ENCODE measurements around the gene GARIN5A. TPM values are rescaled to one million over a fixed set of nuclear protein-coding genes. Genes with fewer than 3 reads are reported as not detected.

The GARIN5A gene
- total RNA-seq, 1 donor from 2014 or later: 2.0 TPM

DNA sequence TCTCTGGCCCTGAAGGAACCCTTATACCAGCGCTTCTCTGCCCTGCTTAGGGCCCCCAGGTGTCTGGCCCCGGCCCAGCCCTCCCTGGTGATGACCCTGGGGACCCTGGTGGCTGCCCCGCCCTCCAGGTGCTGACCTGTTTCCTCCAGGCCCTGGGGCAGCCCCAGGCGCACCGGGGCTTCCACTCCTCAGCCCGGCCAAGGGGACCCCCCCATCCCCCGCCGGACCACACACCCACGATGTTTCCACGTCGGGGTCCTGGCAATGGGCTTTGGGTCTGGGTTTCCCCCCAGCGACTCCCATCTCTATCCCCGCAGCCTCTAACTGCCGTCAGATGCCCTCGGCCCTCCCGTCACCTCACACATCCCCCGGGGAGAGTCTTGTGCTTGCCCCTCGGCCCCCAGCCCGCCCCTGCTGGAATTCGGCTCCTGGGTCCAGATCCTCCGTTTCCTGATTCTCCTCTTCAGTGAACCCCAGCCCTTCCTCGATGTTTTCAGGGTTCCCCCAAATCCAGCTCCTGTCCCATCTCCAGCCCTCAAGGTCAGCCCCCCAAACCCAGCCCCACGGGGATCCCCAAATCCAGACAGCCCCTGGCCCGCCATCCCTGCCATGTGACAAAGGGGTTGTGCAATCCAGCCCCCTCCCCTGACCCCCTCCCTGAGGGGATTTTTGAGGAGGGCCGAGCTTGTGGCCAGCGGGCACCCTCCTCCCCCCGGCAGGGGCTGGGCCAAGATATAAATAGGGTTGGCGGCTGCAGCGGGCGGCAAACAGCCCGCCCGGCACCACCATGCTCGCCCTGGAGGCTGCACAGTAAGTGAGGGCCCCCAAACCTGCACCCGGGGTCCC lies 58.2 kb downstream of the GARIN5A start, which contains the start of gene SPIB:
Gene SPIB (plus strand): TSS at position 763 of the 846 bp plus-strand sequence. CDS start 25 bp downstream, at position 788.
- Mint-ChIP-seq H3K36me3 (ENCODE audit: unreplicated experiment) (no peaks in the 10 kb centered on the region), H3K9me3 (ENCODE audit: unreplicated experiment) (no peaks in the 10 kb centered on the region), H3K4me3 (ENCODE audit: unreplicated experiment) (no peak within 1 kb of the TSS), H3K4me1 (ENCODE audit: unreplicated experiment) (peaks cover 3% of the 10 kb centered on the region), H3K27ac (ENCODE audit: unreplicated experiment) (no peak within 1 kb of the TSS), H3K27me3 (ENCODE audit: unreplicated experiment) (peaks cover 11% of the 10 kb centered on the region)
- no peak for DNase-seq (ENCODE audit: extremely low spot score, unreplicated experiment)
- TF ChIP-seq, protein P1, sequence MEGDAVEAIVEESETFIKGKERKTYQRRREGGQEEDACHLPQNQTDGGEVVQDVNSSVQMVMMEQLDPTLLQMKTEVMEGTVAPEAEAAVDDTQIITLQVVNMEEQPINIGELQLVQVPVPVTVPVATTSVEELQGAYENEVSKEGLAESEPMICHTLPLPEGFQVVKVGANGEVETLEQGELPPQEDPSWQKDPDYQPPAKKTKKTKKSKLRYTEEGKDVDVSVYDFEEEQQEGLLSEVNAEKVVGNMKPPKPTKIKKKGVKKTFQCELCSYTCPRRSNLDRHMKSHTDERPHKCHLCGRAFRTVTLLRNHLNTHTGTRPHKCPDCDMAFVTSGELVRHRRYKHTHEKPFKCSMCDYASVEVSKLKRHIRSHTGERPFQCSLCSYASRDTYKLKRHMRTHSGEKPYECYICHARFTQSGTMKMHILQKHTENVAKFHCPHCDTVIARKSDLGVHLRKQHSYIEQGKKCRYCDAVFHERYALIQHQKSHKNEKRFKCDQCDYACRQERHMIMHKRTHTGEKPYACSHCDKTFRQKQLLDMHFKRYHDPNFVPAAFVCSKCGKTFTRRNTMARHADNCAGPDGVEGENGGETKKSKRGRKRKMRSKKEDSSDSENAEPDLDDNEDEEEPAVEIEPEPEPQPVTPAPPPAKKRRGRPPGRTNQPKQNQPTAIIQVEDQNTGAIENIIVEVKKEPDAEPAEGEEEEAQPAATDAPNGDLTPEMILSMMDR (IDR thresholded peaks at IDR 0.05): no peak

DNA sequence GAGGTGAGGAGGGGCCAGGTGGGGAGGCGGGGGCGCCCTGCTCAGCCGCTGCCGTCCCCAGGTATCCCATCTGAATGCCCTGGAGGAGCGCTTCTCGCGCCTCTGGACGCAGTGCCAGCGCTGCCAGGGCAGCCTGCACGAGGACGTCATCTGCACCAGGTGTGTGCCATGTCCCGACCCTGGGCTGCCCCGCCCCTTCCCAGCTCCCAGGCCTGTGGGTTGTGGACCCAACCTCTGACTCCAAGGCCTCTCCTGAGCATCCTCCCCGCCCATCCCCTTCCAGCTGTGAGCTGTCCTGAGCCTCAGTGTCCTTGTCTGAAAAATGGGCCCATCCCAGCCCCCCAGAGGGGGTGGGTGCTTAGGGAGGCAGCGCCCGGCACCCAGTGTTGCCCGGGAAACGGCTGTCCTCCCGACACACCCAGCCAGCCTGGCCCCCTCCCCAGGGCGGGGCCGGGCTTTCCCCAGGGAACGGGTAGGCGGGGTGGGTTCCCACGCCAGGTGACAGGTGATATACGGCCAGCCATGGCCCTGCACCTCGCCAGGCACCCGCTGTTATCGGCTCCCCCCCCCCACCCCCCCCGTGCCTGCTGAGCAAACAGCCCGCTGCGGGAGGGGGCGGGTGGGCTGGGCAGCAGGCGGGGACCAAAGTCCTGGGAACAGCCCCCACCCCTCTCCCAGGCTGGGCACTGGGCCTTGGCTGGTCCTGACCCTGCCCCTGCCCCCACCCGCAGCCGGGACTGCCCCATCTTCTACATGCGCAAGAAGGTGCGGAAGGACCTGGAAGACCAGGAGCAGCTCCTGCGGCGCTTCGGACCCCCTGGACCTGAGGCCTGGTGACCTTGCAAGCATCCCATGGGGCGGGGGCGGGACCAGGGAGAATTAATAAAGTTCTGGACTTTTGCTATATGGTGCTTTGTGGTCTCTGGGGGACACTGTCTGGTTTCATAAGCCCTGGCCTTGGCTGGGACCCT lies 59.3 kb downstream of the GARIN5A start:
- Mint-ChIP-seq H3K9me3 (ENCODE audit: unreplicated experiment) (no peaks in the 10 kb centered on the region), H3K27ac (ENCODE audit: unreplicated experiment) (no peak overlapping the region), H3K27me3 (ENCODE audit: unreplicated experiment) (peaks cover 11% of the 10 kb centered on the region), H3K36me3 (ENCODE audit: unreplicated experiment) (no peaks in the 10 kb centered on the region), H3K4me3 (ENCODE audit: unreplicated experiment) (no peak overlapping the region), H3K4me1 (ENCODE audit: unreplicated experiment) (peaks cover 3% of the 10 kb centered on the region)
- no peak for DNase-seq (ENCODE audit: extremely low spot score, unreplicated experiment)
- TF ChIP-seq, protein P1 (IDR thresholded peaks at IDR 0.05): no peak

Other genes with a start within 250 kb of the GARIN5A start
- 1.1 and 1.2 TPM in 2 replicates for gene KCNC3, start 147.5 kb downstream of the GARIN5A start, total RNA-seq
- gene NAPSA, start 111.2 kb downstream of the GARIN5A start, total RNA-seq: 0.16 and 1.3 TPM in 2 replicates
- 53.4 and 64.5 TPM in 2 replicates for gene NR1H2, start 100.4 kb downstream of the GARIN5A start, total RNA-seq
- gene POLD1, start 92.5 kb downstream of the GARIN5A start, total RNA-seq: 19.6 and 22.2 TPM in 2 replicates
- not detected in 2 replicates for gene SPIB, start 57.9 kb downstream of the GARIN5A start, total RNA-seq
- not detected in 2 replicates for gene MYBPC2, start 44.0 kb downstream of the GARIN5A start, total RNA-seq
- gene EMC10, start 341 bp downstream of the GARIN5A start, total RNA-seq: 166 and 172 TPM in 2 replicates
- 43.7 and 46.9 TPM in 2 replicates for gene JOSD2, start 34.3 kb upstream of the GARIN5A start, total RNA-seq
- not detected in 2 replicates for gene ASPDH, start 37.1 kb upstream of the GARIN5A start, total RNA-seq
- gene LRRC4B, start 91.6 kb upstream of the GARIN5A start, total RNA-seq: 0.11 and 0.52 TPM in 2 replicates
- 0.29 and 0.38 TPM in 2 replicates for gene SYT3, start 163.0 kb upstream of the GARIN5A start, total RNA-seq
- gene C19orf81, start 172.6 kb upstream of the GARIN5A start, total RNA-seq: not detected in 2 replicates
- gene SHANK1, start 243.0 kb upstream of the GARIN5A start, total RNA-seq: 0.29 and 0.40 TPM in 2 replicates
- 5.0 and 6.0 TPM in 2 replicates for gene CLEC11A, start 246.5 kb upstream of the GARIN5A start, total RNA-seq

All from osteocyte (in vitro differentiated cells).